T-helper 1 cell (primary cell): ENCODE results near the gene EHBP1L1.

Experiments
- DNase-seq, 5 donors: peaks; one replicate each; pipeline ENCODE4 v3.0.0-alpha.2; 2012 to 2020

Gene EHBP1L1

GRCh38 chr11:65617136-65617850 is 41.4 kb downstream of the EHBP1L1 start:
- no peak for DNase-seq

- no peak for DNase-seq
Measured at GRCh38 chr11:65617990-65618751, 42.3 kb downstream of the EHBP1L1 start.

- DNase-seq = no peak
Measured at GRCh38 chr11:65618763-65619162, 42.9 kb downstream of the EHBP1L1 start.

GRCh38 chr11:65619281-65619928 is 43.6 kb downstream of the EHBP1L1 start:
- no peak for DNase-seq

GRCh38 chr11:65620666-65621065 is 44.8 kb downstream of the EHBP1L1 start:
- no peak for DNase-seq

- DNase-seq = no peak
Measured at GRCh38 chr11:65621460-65621859, 45.6 kb downstream of the EHBP1L1 start.

GRCh38 chr11:65622011-65622410 is 46.2 kb downstream of the EHBP1L1 start:
- no peak for DNase-seq

- DNase-seq = no peak
Measured at GRCh38 chr11:65623177-65623576, 47.3 kb downstream of the EHBP1L1 start.

- DNase-seq = no peak
Measured at GRCh38 chr11:65623852-65624616, 48.2 kb downstream of the EHBP1L1 start.

GRCh38 chr11:65624931-65625627 is 49.2 kb downstream of the EHBP1L1 start:
- DNase-seq = no peak

GRCh38 chr11:65625628-65626342 is 49.9 kb downstream of the EHBP1L1 start:
- DNase-seq = peak in 3 of 5 donors; percentile 49 to 54 (median 53)

- no peak for DNase-seq
Measured at GRCh38 chr11:65627202-65627601, 51.3 kb downstream of the EHBP1L1 start.

GRCh38 chr11:65629579-65629978 is 53.7 kb downstream of the EHBP1L1 start:
- no peak for DNase-seq

GRCh38 chr11:65630215-65630614 is 54.4 kb downstream of the EHBP1L1 start:
- DNase-seq = no peak

GRCh38 chr11:65633390-65634108 is 57.7 kb downstream of the EHBP1L1 start:
- DNase-seq = no peak

- DNase-seq = no peak
Measured at GRCh38 chr11:65634109-65634436, 58.2 kb downstream of the EHBP1L1 start.

GRCh38 chr11:65634440-65634839 is 58.6 kb downstream of the EHBP1L1 start:
- DNase-seq = no peak

- no peak for DNase-seq
Measured at GRCh38 chr11:65634905-65635731, 59.3 kb downstream of the EHBP1L1 start.

- no peak for DNase-seq
Measured at GRCh38 chr11:65636108-65637031, 60.5 kb downstream of the EHBP1L1 start.
